Neural cell (in vitro differentiated cells): ENCODE data around the gene AP3B1.

Source experiments
- CTCF ChIP-seq: fragments of 450-650 bp; IDR thresholded peaks from 2 replicates; pipeline ENCODE4 v1.5.1; 2014; ENCODE audit warnings: antibody characterized with exemption, mild to moderate bottlenecking, moderate library complexity; ENCODE audit not compliant: poor library complexity, severe bottlenecking
- EZH2 ChIP-seq: fragments of 200-600, 300-800 bp; shearing (Covaris generic), sonication (generic); IDR thresholded peaks from 2 replicates; pipeline ENCODE4 v1.6.1; 2014; ENCODE audit warnings: antibody characterized with exemption, low read length, borderline replicate concordance, mild to moderate bottlenecking; ENCODE audit not compliant: insufficient read depth, poor library complexity, severe bottlenecking
- MXI1 ChIP-seq: fragments of 450-650 bp; conservative IDR thresholded peaks from 2 replicates; pipeline ENCODE4 v1.6.1; 2014; ENCODE audit warnings: antibody characterized with exemption, mild to moderate bottlenecking; ENCODE audit not compliant: poor library complexity, severe bottlenecking
- POLR2AphosphoS5 ChIP-seq: IDR thresholded peaks from 2 replicates; pipeline ENCODE4 v1.6.1; 2012
- RAD21 ChIP-seq: fragments of 450-650 bp; conservative IDR thresholded peaks from 2 replicates; pipeline ENCODE4 v1.6.1; 2014; ENCODE audit warnings: antibody characterized with exemption, mild to moderate bottlenecking, moderate library complexity
- REST ChIP-seq: IDR thresholded peaks from 2 replicates; pipeline ENCODE4 v1.6.1; 2012; ENCODE audit warnings: borderline replicate concordance
- SMC3 ChIP-seq: fragments of 450-650 bp; conservative IDR thresholded peaks from 2 replicates; pipeline ENCODE4 v1.6.1; 2014; ENCODE audit warnings: antibody characterized with exemption, mild to moderate bottlenecking, moderate library complexity; ENCODE audit not compliant: poor library complexity
- TAF1 ChIP-seq: IDR thresholded peaks from 2 replicates; pipeline ENCODE4 v1.6.1; 2012; ENCODE audit warnings: low read depth

- TF ChIP-seq EZH2 (no peak), CTCF (no peak), POLR2AphosphoS5 (no peak), RAD21 (no peak), MXI1 (no peak), SMC3 (no peak), TAF1 (no peak), REST (no peak)
These were observed 40.3 kb upstream of the AP3B1 start for GRCh38 chr5:78334811-78335210.
